ENCODE measurements around the gene BCR. TPM values are rescaled to one million over a fixed set of nuclear protein-coding genes. Genes with fewer than 3 reads are reported as not detected.

Gene BCR
- total and polyA plus RNA-seq, 2 of the 13 experiments (the other 11 are each of a cell fraction or from before 2014, with no cell fraction given): 19.9 to 33.6 TPM

GRCh38 chr22:23246982-23247766 lies 66.9 kb downstream of the BCR start (continued):
- TF ChIP-seq ZSCAN5A (CRISPR knock-in tag; IDR thresholded peaks at IDR 0.05; ENCODE audit: borderline replicate concordance): no peak
- TF ChIP-seq, protein P1, sequence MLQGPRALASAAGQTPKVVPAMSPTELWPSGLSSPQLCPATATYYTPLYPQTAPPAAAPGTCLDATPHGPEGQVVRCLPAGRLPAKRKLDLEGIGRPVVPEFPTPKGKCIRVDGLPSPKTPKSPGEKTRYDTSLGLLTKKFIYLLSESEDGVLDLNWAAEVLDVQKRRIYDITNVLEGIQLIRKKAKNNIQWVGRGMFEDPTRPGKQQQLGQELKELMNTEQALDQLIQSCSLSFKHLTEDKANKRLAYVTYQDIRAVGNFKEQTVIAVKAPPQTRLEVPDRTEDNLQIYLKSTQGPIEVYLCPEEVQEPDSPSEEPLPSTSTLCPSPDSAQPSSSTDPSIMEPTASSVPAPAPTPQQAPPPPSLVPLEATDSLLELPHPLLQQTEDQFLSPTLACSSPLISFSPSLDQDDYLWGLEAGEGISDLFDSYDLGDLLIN (CRISPR knock-in tag; IDR thresholded peaks at IDR 0.05; ENCODE audit: borderline replicate concordance): no peak
- no peak for TF ChIP-seq ZKSCAN1 (IDR thresholded peaks at IDR 0.05; ENCODE audit: low read length)
- TF ChIP-seq RARG (CRISPR knock-in tag; IDR thresholded peaks at IDR 0.05; ENCODE audit: low read depth): no peak
- no peak for TF ChIP-seq ZNF24 (IDR thresholded peaks at IDR 0.05)
- TF ChIP-seq FOSL1 (CRISPR knock-in tag; IDR thresholded peaks at IDR 0.05; ENCODE audit: borderline replicate concordance): no peak
- TF ChIP-seq, protein P2, sequence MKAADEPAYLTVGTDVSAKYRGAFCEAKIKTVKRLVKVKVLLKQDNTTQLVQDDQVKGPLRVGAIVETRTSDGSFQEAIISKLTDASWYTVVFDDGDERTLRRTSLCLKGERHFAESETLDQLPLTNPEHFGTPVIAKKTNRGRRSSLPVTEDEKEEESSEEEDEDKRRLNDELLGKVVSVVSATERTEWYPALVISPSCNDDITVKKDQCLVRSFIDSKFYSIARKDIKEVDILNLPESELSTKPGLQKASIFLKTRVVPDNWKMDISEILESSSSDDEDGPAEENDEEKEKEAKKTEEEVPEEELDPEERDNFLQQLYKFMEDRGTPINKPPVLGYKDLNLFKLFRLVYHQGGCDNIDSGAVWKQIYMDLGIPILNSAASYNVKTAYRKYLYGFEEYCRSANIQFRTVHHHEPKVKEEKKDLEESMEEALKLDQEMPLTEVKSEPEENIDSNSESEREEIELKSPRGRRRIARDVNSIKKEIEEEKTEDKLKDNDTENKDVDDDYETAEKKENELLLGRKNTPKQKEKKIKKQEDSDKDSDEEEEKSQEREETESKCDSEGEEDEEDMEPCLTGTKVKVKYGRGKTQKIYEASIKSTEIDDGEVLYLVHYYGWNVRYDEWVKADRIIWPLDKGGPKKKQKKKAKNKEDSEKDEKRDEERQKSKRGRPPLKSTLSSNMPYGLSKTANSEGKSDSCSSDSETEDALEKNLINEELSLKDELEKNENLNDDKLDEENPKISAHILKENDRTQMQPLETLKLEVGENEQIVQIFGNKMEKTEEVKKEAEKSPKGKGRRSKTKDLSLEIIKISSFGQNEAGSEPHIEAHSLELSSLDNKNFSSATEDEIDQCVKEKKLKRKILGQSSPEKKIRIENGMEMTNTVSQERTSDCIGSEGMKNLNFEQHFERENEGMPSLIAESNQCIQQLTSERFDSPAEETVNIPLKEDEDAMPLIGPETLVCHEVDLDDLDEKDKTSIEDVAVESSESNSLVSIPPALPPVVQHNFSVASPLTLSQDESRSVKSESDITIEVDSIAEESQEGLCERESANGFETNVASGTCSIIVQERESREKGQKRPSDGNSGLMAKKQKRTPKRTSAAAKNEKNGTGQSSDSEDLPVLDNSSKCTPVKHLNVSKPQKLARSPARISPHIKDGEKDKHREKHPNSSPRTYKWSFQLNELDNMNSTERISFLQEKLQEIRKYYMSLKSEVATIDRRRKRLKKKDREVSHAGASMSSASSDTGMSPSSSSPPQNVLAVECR (CRISPR knock-in tag; IDR thresholded peaks at IDR 0.05; ENCODE audit: borderline replicate concordance): peak; percentile 77
- TF ChIP-seq RFX3 (CRISPR knock-in tag; IDR thresholded peaks at IDR 0.05): no peak
- TF ChIP-seq PHF8 (CRISPR knock-in tag; IDR thresholded peaks at IDR 0.05): no peak
- no peak for TF ChIP-seq ELF4 (CRISPR knock-in tag; IDR thresholded peaks at IDR 0.05; ENCODE audit: borderline replicate concordance)
- no peak for TF ChIP-seq GZF1 (CRISPR knock-in tag; IDR thresholded peaks at IDR 0.05)
- TF ChIP-seq ZNF383 (CRISPR knock-in tag; IDR thresholded peaks at IDR 0.05; ENCODE audit: borderline replicate concordance): no peak
- TF ChIP-seq DNMT3B (CRISPR knock-in tag; conservative IDR thresholded peaks at IDR 0.05): no peak
- TF ChIP-seq ZNF792 (CRISPR knock-in tag; IDR thresholded peaks at IDR 0.05): no peak
- TF ChIP-seq ZNF101 (CRISPR knock-in tag; IDR thresholded peaks at IDR 0.05; ENCODE audit: borderline replicate concordance, low read depth): no peak
- peak; percentile 80 for TF ChIP-seq SIX4 (CRISPR knock-in tag; IDR thresholded peaks at IDR 0.05)
- TF ChIP-seq, protein P3, sequence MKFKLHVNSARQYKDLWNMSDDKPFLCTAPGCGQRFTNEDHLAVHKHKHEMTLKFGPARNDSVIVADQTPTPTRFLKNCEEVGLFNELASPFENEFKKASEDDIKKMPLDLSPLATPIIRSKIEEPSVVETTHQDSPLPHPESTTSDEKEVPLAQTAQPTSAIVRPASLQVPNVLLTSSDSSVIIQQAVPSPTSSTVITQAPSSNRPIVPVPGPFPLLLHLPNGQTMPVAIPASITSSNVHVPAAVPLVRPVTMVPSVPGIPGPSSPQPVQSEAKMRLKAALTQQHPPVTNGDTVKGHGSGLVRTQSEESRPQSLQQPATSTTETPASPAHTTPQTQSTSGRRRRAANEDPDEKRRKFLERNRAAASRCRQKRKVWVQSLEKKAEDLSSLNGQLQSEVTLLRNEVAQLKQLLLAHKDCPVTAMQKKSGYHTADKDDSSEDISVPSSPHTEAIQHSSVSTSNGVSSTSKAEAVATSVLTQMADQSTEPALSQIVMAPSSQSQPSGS (CRISPR knock-in tag; IDR thresholded peaks at IDR 0.05): no peak
- TF ChIP-seq ZNF660 (CRISPR knock-in tag; IDR thresholded peaks at IDR 0.05; ENCODE audit: borderline replicate concordance, low read depth): no peak
- TF ChIP-seq, protein P4, sequence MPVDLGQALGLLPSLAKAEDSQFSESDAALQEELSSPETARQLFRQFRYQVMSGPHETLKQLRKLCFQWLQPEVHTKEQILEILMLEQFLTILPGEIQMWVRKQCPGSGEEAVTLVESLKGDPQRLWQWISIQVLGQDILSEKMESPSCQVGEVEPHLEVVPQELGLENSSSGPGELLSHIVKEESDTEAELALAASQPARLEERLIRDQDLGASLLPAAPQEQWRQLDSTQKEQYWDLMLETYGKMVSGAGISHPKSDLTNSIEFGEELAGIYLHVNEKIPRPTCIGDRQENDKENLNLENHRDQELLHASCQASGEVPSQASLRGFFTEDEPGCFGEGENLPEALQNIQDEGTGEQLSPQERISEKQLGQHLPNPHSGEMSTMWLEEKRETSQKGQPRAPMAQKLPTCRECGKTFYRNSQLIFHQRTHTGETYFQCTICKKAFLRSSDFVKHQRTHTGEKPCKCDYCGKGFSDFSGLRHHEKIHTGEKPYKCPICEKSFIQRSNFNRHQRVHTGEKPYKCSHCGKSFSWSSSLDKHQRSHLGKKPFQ (CRISPR knock-in tag; IDR thresholded peaks at IDR 0.05; ENCODE audit: insufficient replicate concordance): peak; percentile 28
- no peak for TF ChIP-seq ZBTB21 (CRISPR knock-in tag; IDR thresholded peaks at IDR 0.05)
